ENCODE data around the gene RPS28.
"Not testable (repeated sequence)": the region's sequence is repeated elsewhere in the genome, so short reads cannot be mapped to it uniquely, and the experiment has no call there.

Gene RPS28
- 177 to 383 (median 240) reads per million in 4 donors for total RNA-seq

DNA sequence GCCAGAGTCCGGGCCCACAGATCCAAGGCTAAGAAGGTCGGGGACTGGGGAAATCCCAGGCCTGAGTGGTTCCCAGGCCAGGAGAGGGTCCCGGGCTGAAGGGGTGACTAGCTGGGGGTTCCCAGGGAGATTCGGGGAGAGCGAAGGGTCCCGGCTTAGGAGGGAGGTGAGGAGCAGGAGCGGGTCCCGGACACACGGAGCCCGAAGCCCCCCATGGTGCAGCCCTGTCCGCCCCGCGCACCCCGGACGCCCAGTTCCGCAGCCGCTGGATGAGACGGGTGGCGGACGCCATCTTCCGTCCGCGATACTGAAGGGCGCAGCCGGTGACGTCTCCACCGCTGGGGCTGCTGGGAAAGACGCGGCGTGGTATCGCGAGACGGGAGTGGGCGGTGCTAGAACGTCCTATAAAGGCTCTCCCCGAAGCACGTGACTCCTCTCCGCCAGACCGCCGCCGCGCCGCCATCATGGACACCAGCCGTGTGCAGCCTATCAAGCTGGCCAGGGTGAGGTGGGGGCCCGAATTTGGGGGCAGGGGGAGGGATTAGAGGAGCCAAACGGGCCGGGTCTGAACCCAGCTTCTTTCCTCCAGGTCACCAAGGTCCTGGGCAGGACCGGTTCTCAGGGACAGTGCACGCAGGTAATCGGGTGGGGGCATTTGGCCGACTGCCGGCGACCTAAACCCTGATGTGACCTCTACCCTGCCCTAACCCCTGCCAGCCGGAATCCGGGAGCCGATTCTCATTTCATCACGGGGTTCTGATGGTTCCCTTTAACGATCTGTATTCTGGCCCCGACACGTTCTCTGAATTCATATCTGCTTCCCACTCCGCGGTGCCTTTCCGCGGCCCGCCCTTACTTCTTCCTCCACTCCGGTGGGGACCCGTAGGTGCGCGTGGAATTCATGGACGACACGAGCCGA is at the start of gene RPS28, which contains the start of gene NDUFA7:
RPS28 (plus strand) TSS at position 430 of the 919 bp plus-strand sequence; CDS start at position 465, 35 bp downstream.
NDUFA7 (minus strand) TSS at position 309 of the 919 bp plus-strand sequence; CDS start at position 292, 17 bp downstream.
- DNase-seq: peak; percentile 93 to 97 (median 95)

DNA sequence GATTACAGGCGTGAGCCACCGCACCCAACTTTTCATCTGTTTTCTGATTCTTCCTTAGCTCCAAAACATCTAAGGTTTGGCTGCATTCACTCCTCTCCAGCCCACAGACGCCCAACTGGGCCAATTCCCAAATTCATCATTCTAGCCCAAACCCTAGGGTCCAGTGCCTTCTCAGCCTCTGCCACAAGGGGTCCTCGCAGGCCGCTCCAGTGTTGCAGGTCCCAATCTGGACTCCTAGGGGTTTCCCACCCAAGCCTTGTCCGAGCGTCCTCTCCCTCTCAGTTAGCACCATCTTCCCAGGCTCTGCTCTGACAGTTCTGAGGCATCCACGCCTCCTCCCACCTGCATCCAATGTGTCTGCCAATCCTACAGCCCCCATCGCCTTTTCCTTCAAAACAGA is 44.8 kb upstream of the RPS28 start:
- not testable (repeated sequence) for DNase-seq

DNA sequence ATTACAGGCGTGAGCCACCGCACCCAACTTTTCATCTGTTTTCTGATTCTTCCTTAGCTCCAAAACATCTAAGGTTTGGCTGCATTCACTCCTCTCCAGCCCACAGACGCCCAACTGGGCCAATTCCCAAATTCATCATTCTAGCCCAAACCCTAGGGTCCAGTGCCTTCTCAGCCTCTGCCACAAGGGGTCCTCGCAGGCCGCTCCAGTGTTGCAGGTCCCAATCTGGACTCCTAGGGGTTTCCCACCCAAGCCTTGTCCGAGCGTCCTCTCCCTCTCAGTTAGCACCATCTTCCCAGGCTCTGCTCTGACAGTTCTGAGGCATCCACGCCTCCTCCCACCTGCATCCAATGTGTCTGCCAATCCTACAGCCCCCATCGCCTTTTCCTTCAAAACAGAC is 30.0 kb upstream of the RPS28 start:
- DNase-seq: not testable (repeated sequence)

DNA sequence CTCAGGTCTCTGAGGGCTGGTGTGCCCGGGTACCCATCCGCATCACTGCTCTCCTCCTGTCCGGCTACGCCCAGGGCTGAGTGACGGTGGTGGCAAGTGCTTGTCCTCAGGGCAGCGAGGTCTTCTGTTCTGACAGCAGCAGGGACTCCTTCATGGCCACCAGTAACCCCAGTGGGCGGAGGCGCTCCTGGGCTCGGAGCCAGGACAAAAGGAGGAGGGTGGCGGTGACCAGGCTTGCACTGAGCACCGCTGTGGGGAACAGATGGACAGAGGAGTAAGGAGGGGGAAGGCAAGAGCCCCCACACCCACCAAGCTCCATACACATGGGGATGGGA is 19.0 kb upstream of the RPS28 start:
- peak in 1 of 5 donors; percentile 7 for DNase-seq

DNA sequence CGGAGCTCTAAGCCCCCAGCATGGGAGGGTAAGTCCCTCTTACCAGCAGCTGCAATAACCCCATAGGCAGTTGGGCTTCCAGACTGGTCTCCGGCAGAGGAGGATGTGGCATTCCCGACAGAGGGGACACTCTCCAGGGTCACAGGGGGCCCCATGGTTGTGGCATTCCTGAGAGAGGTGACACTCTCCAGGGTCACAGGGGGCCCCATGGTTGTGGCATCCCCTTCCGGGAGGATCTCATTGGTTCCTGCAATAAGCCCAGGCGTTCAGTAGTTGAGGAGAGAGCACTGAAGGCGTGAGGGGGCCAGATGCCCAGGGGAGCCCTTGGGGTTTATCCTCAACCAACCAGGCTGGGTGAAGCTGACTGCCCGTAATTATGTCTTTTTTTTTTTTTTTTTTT is 18.6 kb upstream of the RPS28 start:
- peak in 1 of 5 donors; percentile 5 for DNase-seq

DNA sequence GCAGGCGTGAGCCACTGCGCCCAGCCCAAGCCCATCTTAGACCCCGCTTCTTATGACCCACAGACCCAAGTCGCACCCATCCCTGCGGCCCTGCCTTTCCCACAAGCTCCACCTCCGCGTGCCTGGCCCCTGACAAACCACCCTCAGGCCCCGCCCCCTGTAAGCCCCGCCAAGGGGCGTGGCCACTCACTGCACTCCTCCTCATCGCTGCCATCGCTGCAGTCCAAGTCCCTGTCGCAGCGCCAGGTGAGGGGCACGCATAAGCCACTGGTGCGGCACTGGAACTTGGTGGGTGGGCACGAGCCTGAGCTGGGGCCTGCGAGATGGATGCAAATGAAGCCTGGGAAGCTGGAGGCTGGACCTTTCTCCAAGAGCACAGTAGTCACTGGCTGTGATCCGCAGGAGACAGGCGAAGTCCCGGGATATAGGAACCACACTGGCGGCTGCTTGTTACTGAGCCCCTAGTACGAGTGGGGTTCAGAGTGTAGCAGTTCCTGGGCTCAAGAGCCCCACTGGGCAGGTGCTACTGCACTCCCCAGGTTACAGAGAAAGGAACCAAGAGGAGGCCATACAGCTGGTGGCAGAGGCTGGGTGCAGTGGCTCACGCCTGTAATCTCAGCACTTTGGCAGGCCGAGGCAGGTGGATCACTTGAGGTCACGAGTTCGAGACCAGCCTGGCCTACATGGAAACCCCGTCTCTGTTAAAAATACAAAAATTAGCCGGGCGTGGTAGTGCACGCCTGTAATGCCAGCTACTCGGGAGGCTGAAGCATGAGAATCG is 16.3 kb upstream of the RPS28 start:
- peak in 1 of 5 donors; percentile 8 for DNase-seq

DNA sequence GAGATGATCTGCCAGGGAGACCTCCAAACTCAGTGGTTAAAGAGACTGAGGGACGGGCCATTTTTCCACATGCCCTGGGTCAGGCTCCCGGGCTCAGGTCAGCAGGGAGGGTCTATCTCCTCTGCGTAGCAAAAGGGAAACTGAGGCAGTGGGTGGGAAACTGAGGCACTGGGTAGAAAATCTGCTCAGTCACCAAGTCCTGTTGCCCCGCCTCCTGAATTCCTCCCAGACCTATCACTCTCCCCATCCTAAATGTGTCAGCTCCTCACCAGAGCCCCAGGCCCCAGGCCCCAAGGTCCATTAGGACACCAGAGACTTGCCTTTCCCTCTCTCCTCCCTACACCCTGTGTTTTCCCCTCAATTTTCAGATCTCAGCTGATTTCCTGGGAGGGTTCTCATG is 15.5 kb upstream of the RPS28 start:
- DNase-seq: peak in 1 of 5 donors; percentile 2

DNA sequence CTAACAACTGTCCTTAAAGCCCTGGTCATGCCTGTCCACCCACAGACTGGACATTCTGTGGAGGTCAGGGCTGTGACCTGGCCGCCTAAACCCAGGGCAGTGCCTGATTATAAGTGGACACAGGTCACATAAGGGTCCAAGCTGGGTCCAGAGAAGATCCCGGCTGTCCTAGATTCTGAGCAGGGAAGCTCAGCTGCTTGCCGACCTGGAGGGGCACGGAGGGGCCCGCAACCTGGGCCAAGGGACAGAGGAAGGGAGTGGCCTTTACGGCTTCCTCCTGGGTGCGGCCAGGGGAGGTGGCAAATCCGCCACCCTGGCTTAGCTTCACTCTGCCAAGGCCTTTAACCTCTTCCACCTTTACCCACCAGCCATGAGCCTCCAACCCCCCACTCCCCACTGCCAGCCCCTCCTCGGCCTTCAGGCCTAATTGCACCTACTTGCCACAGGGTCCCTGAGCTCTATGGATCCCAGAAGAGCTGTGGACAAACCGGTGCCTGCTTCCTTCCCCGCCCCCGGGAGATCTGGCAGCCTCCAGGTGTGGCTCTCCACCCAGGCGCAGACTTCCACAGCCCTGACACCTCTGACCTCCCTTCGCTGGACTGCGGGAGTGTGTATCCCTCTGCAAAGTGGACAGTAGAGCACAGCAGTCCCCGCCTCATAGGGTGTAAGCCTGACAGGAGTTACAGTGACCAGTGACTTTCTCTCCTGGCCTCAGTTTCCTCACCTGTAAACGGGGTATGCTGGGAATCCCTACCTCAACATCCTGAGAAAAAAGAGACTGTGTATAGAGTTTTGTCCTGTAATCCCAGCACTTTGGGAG is 14.9 kb upstream of the RPS28 start:
- DNase-seq: no peak

DNA sequence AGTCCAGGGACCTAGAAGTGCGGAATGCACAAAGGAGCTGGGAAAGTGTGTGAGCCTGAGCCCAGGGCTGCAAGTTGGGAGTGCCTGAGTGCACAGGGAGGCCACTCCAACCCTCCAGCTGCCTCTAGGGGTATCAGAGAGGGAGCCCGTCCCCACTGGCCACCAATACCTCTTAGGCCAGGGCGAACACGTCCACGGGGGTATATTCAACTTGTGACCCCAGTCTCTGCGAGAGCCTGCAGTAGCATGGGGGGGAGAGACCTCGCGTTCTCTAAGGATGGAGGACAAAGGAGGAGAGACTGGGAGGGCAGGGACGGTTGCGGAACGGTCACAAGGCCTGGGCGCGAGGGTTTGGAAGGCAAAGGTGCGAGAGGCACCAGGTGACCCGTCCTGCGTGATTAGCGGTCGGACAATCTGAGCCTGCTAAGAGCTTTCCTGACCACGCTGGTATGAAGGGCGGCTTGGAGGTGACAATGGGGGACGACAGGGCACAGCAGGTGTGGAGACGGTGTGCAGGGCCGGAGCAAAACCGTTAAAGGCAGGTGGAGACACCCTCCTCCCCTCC is 13.8 kb upstream of the RPS28 start:
- DNase-seq: no peak

DNA sequence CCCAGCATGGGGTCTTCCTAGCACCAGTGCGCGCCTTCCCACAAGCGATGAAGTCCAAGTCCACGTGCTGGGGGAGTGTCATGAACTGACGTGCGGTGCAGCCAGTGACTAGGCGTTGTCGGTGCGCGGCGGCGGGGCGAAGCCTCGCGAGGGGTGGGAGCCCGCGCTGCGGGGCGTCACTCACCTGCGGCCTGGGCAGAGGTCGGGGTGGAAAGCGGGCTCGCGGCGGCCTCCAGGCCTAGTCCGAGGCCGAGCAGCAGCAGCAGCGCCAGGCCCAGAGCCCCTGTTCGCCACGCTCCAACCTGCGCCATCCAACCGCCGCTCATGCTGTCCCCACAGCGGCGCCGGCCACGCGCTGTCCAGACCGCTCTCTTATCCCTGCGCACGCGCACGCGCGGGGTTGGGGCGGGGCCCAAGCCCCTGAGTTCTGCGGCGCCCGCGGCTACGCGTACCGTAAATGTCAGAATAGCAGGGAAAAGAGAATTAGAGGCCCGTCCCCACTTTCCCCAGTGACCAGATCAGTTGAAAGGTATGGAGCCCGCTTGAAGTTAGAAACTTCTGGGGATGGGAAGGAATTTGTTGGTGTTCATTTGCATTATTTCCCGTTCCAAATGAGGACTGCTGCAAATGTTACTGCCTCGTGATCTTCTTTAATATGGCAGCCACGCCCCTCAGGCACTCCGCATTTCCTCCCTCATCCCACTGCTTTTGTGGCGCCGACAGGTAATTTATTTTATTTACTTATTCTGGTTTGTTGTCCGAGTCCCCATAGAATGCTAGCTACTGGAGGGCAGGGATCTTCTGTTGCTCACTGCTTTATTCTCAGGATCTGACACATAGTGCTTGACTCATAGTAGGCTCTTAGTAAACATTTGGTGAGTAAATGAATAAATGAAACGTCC is 13.1 kb upstream of the RPS28 start, which contains the start of gene CD320:
CD320 (minus strand) TSS at position 394 of the 902 bp plus-strand sequence; CDS start at position 326, 68 bp downstream.
- DNase-seq: peak; percentile 56 to 87 (median 78)

DNA sequence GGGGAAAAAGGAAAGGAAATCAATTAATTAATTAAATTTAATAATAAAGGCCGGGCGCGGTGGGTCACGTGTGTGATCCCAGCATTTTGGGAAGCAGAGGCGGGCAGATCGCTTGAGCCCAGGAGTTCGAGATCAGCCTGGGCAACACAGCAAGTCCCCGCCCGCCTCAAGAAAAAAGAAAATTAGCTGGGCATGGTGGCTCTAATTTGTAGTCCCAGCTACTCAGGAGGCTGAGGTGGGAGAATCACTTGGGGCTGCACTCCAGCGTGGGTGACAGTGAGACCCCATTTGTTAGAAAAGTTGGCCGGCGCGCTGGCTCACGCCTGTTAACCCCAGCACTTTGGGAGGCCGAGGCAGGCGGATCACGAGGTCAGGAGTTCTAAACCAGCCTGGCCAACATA is 12.4 kb upstream of the RPS28 start:
- DNase-seq: no peak

DNA sequence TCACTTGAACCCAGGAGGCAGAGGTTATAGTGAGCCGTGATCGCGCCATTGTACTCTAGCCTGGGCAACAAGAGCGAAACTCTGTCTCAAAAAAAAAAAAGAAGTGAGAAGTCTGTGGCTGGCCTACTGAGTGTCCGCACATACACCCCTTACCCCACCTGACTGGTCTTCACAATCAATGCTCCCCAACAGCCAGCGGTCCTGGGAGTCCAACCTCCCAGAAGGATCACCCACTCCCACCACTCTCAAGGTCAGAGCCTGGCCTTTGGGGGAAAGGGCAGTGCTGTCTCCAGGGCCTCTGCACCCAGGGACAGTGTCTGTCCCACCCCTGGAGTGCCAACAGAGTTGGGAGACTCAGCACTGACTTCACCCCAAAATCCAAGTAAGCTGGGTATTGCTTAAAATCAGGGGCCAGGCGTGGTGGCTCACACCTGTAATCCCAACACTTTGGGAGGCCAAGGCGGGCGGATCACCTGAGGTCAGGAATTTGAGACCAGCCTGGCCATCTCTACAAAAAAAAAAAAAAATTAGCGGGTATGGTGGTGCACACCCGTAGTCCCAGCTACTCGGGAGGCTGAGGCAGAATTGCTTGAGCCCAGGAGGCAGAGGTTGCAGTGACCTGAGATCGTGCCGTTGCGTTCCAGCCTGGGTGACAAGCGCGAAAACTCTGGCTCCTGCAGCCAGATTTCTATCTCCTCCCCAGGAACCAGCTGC is 10.8 kb upstream of the RPS28 start:
- DNase-seq: no peak

DNA sequence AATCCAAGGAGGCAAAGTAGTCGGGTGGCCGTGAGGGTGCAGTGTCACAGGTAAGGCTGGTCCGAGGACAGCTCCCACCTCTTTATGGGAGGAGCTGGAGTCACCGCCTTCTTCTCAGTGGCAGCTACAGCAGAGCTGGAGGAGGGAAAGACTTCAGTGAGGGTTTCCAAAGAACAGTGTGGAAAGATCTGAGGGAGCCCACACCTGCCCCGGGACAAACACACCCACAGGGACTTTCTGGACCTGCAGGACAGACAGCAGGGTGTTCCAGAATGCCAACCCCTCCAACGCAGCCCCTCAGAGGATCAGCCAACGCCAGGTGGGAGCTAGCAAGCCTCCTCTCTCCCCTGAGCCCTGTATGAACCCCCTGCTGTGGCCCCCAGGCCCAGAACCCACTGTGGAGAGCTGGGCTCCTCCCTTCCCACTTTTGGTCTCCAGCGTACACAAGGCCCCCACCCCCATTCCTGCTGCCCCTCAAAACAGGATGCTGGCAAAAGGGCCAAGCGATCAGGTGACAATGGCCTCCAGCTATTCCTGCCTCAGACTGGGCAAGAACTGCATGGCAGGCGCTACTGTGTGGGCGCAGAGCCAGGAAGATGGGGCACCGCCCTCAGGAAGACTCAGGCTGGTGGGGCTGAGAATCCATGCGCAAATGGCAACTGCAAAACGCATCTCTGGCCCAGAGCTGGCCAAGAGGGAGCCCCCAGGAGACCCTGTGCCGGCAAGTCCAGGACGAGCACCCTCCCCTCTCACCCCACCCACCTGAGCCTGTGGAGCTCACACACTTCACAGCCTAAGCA is 9.6 kb upstream of the RPS28 start:
- no peak for DNase-seq

DNA sequence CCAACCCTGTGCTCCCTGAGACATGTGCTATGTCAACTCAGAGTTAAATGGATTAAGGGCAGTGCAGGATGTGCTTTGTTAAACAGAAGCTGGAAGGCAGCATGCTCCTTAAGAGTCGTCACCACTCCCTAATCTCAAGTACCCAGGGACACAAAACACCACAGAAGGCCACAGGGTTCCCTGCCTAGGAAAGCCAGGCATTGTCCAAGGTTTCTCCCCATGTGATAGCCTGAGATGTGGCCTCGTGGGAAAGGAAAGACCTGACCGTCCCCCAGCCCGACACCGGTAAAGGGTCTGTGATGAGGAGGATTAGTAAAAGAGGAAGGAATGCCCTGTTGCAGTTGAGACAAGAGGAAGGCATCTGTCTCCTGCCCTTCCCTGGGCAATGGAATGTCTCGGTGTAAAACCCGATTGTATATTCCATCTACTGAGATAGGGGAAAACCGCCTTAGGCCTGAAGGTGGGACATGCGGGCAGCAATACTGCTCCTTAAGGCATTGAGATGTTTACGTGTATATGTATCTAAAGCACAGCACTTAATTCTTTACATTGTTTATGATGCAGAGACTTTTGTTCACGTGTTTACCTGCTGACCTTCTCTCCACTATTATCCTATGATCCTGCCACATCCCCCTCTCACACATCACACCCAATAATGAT is 6.2 kb upstream of the RPS28 start:
- not testable (repeated sequence) for DNase-seq

DNA sequence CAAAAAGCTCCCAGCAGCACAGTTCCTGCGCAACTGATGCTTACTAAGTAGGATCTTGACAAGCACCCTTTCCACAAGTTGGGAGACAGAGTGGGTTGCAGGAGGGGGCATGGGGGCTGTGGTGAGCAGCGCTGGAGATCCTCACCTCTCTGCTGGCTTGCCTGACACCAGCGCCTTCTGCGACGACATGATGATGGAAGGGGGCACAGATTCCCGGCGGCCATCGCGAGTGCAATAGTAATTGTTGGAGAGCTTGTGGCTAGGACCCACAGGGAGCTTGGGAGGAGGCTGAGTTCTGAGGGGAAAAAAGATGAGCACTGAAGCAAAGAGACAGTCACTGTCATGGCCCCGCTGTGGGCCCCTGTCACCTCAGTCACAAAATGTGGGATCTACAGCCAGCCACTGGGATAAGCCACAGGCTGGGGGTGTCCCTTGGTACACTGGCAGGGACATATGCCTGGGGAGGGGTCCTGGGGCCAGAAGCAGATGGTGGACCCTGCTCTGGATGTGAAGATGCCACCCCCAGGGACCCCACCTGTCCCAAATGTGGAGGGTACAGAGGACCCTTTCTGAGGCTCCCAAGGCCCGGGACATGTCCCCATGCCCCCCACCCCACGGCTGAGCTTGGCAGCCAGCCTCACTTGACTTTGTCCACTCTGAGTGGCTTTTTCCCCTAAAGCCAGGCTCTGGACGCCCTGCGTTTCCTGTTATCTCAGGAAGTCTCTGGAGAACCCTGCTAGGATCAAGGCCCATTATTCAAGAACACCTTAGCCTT is 4.8 kb upstream of the RPS28 start:
- DNase-seq: no peak

DNA sequence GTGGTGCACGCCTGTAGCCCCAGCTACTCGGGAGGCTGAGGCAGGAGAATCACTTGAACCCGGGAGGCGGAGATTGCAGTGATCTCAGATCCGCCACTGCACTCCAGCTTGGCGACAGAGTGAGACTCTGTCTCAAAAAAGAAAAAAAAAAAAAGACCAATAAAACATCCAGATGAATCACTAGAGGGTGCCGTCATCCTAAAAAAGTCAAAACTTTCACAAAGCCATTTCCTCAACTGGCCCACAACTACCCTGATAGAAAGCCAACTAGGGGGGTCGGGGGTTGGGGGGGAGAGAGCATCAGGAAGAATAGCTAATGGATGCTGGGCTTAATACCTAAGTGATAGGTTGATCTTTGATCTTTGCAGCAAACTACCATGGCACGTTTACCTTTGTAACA is 2.5 kb upstream of the RPS28 start:
- not testable (repeated sequence) for DNase-seq

DNA sequence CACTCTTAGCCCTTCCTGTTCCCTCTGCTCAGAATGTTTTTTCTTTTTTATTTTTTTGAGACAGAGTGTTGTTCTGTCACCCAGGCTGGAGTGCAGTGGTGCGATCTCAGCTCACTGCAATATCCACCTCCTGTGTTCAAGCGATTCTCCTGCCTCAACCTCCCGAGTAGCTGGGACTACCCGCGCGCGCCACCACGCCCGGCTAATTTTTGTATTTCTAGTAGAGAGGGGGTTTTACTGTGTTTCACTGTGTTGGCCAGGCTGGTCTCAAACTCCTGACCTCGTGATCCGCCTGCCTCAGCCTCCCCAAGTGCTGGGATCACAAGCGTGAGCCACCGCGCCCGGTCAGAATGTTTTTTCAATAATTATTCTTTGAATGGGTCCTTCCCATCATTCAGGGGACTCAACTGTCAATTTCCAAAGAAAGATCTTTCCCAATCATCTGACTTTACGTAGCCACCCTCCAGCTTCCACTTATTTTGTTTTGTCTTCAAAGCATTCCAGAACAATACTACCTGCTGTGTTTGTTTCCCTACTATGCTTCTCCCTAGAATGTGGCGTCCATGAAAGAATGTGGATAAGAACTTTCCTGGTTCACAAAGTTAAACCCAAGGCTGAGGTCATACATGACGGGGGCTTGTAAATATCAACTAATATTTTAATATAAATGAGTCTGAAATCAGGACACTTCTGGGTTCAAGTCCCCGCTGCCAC is 1.3 kb upstream of the RPS28 start:
- no peak for DNase-seq
